Hematopoietic multipotent progenitor cell treated with erythropoietin and hydrocortisone succinate and interleukin-3 and kit ligand, for 4 days (in vitro differentiated cells): ENCODE data around the gene OAS1.

ENCODE experiments used
- DNase-seq: peaks from one replicate; pipeline ENCODE4 v3.0.0-alpha.2; 2015

The OAS1 gene

DNA sequence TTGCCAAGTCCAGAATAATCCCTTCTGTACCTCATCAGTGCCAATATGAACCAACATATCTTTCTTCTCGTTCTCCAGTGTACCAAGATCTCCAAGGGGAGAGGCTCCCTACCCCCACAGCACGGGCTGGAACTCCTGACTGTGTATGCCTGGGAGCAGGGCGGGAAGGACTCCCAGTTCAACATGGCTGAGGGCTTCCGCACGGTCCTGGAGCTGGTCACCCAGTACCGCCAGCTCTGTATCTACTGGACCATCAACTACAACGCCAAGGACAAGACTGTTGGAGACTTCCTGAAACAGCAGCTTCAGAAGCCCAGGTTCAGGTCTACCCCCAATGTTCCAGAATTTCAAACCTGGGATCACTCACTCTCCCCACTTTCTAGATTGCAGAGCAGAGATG, 61.1 kb downstream of the OAS1 start:
- no peak for DNase-seq
